HepG2 (cell line): ENCODE results near the gene HAUS7.

ENCODE experiments used
- CTCF ChIP-seq: sonication (generic); formaldehyde crosslinking; IDR thresholded peaks from 2 replicates; pipeline ENCODE4 v1.5.0; 2020; ENCODE audit warnings: mild to moderate bottlenecking, missing genetic modification reagents, moderate library complexity
- FOSL2 ChIP-seq: sonication (generic); formaldehyde crosslinking; IDR thresholded peaks from 2 replicates; pipeline ENCODE4 v1.4.0; 2020; ENCODE audit warnings: missing genetic modification reagents
- GPN1 ChIP-seq: sonication (generic); formaldehyde crosslinking; IDR thresholded peaks from 2 replicates; pipeline ENCODE4 v1.5.1; 2020; ENCODE audit warnings: missing genetic modification reagents, borderline replicate concordance
- HMGXB4 ChIP-seq, 2 experiments: sonication (generic) in 1 of 2; formaldehyde crosslinking in 1 of 2; IDR thresholded peaks; 2 replicates each; pipeline versions ENCODE4 v1.4.0 to v1.6.1; 2018 to 2020; ENCODE audit warnings: missing genetic modification reagents in 2 of 2, borderline replicate concordance in 1 of 2, low read depth in 1 of 2, mild to moderate bottlenecking in 1 of 2, missing biosample characterization in 1 of 2
- HNRNPK ChIP-seq: fragments of 200-400 bp; formaldehyde crosslinking; IDR thresholded peaks from 2 replicates; pipeline ENCODE4 v1.6.1; 2018; ENCODE audit warnings: low read length, low read depth, moderate library complexity, mild to moderate bottlenecking; ENCODE audit not compliant: poor library complexity, severe bottlenecking
- JUND ChIP-seq: sonication (generic); formaldehyde crosslinking; IDR thresholded peaks from 2 replicates; pipeline ENCODE4 v1.8.0; 2022; ENCODE audit warnings: mild to moderate bottlenecking, missing genetic modification reagents
- MYNN ChIP-seq: sonication (generic); formaldehyde crosslinking; IDR thresholded peaks from 2 replicates; pipeline ENCODE4 v1.4.0; 2020; ENCODE audit warnings: mild to moderate bottlenecking, low read depth, missing genetic modification reagents
- NFYB ChIP-seq: sonication (generic); formaldehyde crosslinking; IDR thresholded peaks from 2 replicates; pipeline ENCODE4 v1.4.0; 2020; ENCODE audit warnings: missing genetic modification reagents
- POLR2A ChIP-seq, 2 experiments: IDR thresholded peaks; 2 replicates each; pipeline ENCODE4 v1.6.1; 2011; ENCODE audit warnings: low read depth in 2 of 2, low read length in 2 of 2, mild to moderate bottlenecking in 1 of 2, moderate library complexity in 1 of 2; ENCODE audit not compliant: insufficient read depth in 1 of 2
- RXRA ChIP-seq: sonication (generic); formaldehyde crosslinking; IDR thresholded peaks from 2 replicates; pipeline ENCODE4 v1.5.1; 2020; ENCODE audit warnings: missing genetic modification reagents
- ZNF281 ChIP-seq: sonication (generic); formaldehyde crosslinking; IDR thresholded peaks from 2 replicates; pipeline ENCODE4 v1.4.0; 2020; ENCODE audit warnings: missing genetic modification reagents, borderline replicate concordance
- ZNF530 ChIP-seq: sonication (generic); formaldehyde crosslinking; IDR thresholded peaks from 2 replicates; pipeline ENCODE4 v1.5.0; 2020; ENCODE audit warnings: low read depth, mild to moderate bottlenecking, missing genetic modification reagents
- ZNF543 ChIP-seq: sonication (generic); formaldehyde crosslinking; IDR thresholded peaks from 2 replicates; pipeline ENCODE4 v1.4.0; 2020; ENCODE audit warnings: mild to moderate bottlenecking, missing genetic modification reagents
- ZSCAN25 ChIP-seq: sonication (generic); formaldehyde crosslinking; IDR thresholded peaks from 2 replicates; pipeline ENCODE4 v1.8.0; 2022; ENCODE audit warnings: mild to moderate bottlenecking, missing genetic modification reagents

- TF ChIP-seq RXRA (CRISPR knock-in tag) (no peak), ZNF543 (CRISPR knock-in tag) (no peak), ZNF530 (no peak), ZSCAN25 (CRISPR knock-in tag) (no peak), ZNF281 (CRISPR knock-in tag) (no peak), CTCF (CRISPR knock-in tag) (no peak), JUND (CRISPR knock-in tag) (no peak), POLR2A (IDR thresholded peaks at IDR 0.05; ENCODE audit: insufficient read depth in 1 of 2, low read depth in 2 of 2, low read length in 2 of 2) (no peak), FOSL2 (no peak), HNRNPK (no peak), HMGXB4 (CRISPR knock-in tag; IDR thresholded peaks at IDR 0.05; ENCODE audit: borderline replicate concordance in 1 of 2, low read depth in 1 of 2) (no peak), GPN1 (CRISPR knock-in tag) (no peak), NFYB (CRISPR knock-in tag) (no peak), MYNN (CRISPR knock-in tag) (no peak)
These were observed 6.8 kb downstream of the HAUS7 start for GRCh38 chrX:153463556-153463955.
